ENCODE data around the gene SIDT2. TPM values are rescaled to one million over a fixed set of nuclear protein-coding genes. Genes with fewer than 3 reads are reported as not detected.

The SIDT2 gene
- total and polyA plus RNA-seq, 2 of the 8 experiments (the other 6 are each of a cell fraction or from before 2014, with no cell fraction given), result 18.5 to 21.1 TPM

- no peak for TF ChIP-seq CTCF (IDR thresholded peaks at IDR 0.05; ENCODE audit: control extremely low read depth in 1 of 3, insufficient read depth in 1 of 3, low read depth in 1 of 3, low read length in 3 of 3)
- no peak for TF ChIP-seq EGR1 (IDR thresholded peaks at IDR 0.05; ENCODE audit: borderline replicate concordance, low read depth, low read length)
- no peak for TF ChIP-seq POLR2AphosphoS5 (IDR thresholded peaks at IDR 0.05; ENCODE audit: low read depth, low read length)
- TF ChIP-seq POLR2A (IDR thresholded peaks at IDR 0.05; ENCODE audit: control extremely low read depth in 1 of 2, low read depth in 2 of 2, low read length in 2 of 2), result no peak
- TF ChIP-seq SP4 (IDR thresholded peaks at IDR 0.05; ENCODE audit: low read length), result no peak
- no peak for TF ChIP-seq SP2 (IDR thresholded peaks at IDR 0.05; ENCODE audit: low read length)
- no peak for TF ChIP-seq CREB1 (IDR thresholded peaks at IDR 0.05)
- TF ChIP-seq KDM1A (IDR thresholded peaks at IDR 0.05; ENCODE audit: borderline replicate concordance, low read length), result no peak
Observed at GRCh38 chr11:117177534-117178209, 871 bp upstream of the SIDT2 start (continued).

Measured in H1 (cell line).